Naive thymus-derived CD8-positive, alpha-beta T cell (primary cell): Measurements from ENCODE around the gene SDHAF3. TPM values are rescaled to one million over a fixed set of nuclear protein-coding genes. Genes with fewer than 3 reads are reported as not detected.

Experiments used
- polyA plus RNA-seq, 3 donors: library from polyadenylated mRNA; unstranded; fragments of 300-500 nt; fragmentation: Illumina TruSeq; gene quantifications; one replicate each; pipeline ENCODE4 v1.2.3, GENCODE V29; 2021
- total RNA-seq, 8 experiments: library from RNA in 2 of 8; stranded (reverse) in 2 of 8; gene quantifications; one replicate each; pipeline ENCODE4 v1.2.3 and lab custom pipeline; 2021 to 2026

Gene SDHAF3
- total and polyA plus RNA-seq, 5 experiments from 2014 or later = 18.3 to 70.9 (median 51.6) TPM

Other genes starting within 250 kb of the SDHAF3 start
- gene DLX6, start 112.1 kb upstream of the SDHAF3 start, total RNA-seq = not detected
- gene DLX6, start 112.1 kb upstream of the SDHAF3 start, polyA plus RNA-seq = not detected
- not detected for gene DLX5, start 92.9 kb upstream of the SDHAF3 start, total RNA-seq
- gene DLX5, start 92.9 kb upstream of the SDHAF3 start, polyA plus RNA-seq = not detected